Skeletal muscle tissue (tissue), 4 donors: ENCODE results near the gene DEFB125. TPM values are rescaled to one million over a fixed set of nuclear protein-coding genes. Genes with fewer than 3 reads are reported as not detected.

Source experiments
- H3K27ac ChIP-seq: one replicate; pipeline ENCODE4 v1.7.0; 2013; ENCODE audit warnings: mild to moderate bottlenecking, low read depth, low read length, inconsistent platforms
- H3K27me3 ChIP-seq, 3 donors: one replicate each; pipeline ENCODE4 v1.7.0; 2013; ENCODE audit warnings: low read length in 3 of 3; ENCODE audit not compliant: control insufficient read depth in 3 of 3, insufficient read depth in 3 of 3
- H3K36me3 ChIP-seq, 3 donors: one replicate each; pipeline ENCODE4 v1.7.0; 2013; ENCODE audit warnings: low read length in 3 of 3; ENCODE audit not compliant: control insufficient read depth in 3 of 3, insufficient read depth in 3 of 3
- H3K4me1 ChIP-seq, 3 donors: one replicate each; pipeline ENCODE4 v1.7.0; 2013; ENCODE audit warnings: low read length in 3 of 3, mild to moderate bottlenecking in 3 of 3; ENCODE audit not compliant: control insufficient read depth in 3 of 3, insufficient read depth in 3 of 3
- H3K4me3 ChIP-seq, 3 donors: one replicate each; pipeline ENCODE4 v1.7.0; 2013; ENCODE audit warnings: low read length in 3 of 3
- H3K9ac ChIP-seq, 3 donors: one replicate each; pipeline ENCODE4 v1.7.0; 2013; ENCODE audit warnings: low read length in 3 of 3, mild to moderate bottlenecking in 3 of 3, moderate library complexity in 2 of 3, low read depth in 1 of 3
- H3K9me3 ChIP-seq, 3 donors: one replicate each; pipeline ENCODE4 v1.7.0; 2013; ENCODE audit warnings: low read length in 3 of 3; ENCODE audit not compliant: control insufficient read depth in 3 of 3
- total RNA-seq: library from RNA; depleted of rRNA; stranded (reverse); fragments of >200 nt; gene quantifications from one replicate; pipeline ENCODE4 v1.2.3, GENCODE V29; 2014
- donor health status: Osteomylitis.

The DEFB125 gene, protein sequence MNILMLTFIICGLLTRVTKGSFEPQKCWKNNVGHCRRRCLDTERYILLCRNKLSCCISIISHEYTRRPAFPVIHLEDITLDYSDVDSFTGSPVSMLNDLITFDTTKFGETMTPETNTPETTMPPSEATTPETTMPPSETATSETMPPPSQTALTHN
- not detected for total RNA-seq

DNA sequence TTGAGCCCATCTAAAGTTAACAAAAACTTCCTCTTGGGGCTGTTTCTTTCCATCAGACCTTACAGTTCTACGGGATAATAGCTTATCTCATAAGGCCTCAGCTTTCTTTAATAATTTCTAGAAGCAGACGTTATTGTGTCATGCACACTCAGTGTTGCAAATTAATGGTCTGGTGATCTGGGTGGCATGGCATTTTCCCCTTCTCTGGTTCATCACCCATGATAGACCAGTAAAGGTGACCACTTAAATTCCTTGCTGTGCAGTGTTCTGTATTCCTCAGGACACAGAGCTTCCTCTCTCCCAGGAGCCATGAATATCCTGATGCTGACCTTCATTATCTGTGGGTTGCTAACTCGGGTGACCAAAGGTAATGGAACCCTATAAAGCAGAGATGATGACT lies at the start of gene DEFB125:
TSS of gene DEFB125 (plus strand) at position 272 of the 400 bp plus-strand sequence. CDS start at position 310, 38 bp downstream.
- Histone ChIP-seq H3K36me3 (no peaks in the 10 kb centered on the region), H3K27ac (no peak within 1 kb of the TSS), H3K27me3 (no peaks in the 10 kb centered on the region), H3K9me3 (no peaks in the 10 kb centered on the region), H3K4me1 (no peaks in the 10 kb centered on the region), H3K9ac (no peak within 1 kb of the TSS), H3K4me3 (no peak within 1 kb of the TSS)

DNA sequence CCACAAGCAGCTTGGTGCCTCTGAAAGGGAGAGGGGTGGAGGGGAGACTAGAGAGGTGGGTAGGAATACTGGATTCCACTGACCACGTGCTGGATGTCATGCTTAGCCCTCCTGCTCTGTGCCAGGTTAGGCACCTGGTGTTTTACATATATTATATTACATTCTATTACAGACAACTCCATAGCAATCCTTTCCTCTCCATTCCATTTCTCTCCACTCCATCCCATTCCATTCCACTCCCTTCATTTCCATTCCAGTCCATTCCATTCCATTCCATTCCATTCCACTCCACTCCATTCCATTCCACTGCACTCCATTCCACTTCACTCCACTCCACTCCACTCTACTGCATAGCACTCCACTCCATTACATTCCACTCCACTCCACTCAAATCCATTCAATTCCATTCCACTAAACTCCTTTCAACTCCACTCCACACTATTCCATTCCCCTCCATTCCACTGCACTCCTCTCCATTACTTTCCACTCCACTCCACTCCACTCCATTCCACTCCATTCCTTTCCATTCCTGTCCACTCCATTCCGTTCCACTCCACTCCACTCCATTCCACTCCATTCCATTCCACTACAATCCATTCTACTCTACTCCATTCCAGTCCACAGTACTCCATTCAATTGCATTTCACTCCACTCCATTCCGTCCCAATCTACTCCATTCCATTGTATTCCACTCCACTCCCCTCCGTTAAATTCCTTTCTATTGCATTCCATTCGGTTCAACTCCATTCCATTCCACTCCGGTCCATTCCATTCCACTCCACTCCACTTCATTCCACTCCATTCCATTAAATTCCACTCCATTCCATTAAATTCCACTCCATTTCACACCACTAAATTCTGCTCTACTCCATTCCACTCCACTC lies 27.2 kb upstream of the DEFB125 start:
- H3K4me3 ChIP-seq = no peak overlapping the region
- no peak overlapping the region for H3K27ac ChIP-seq
- H3K36me3 ChIP-seq = no peaks in the 10 kb centered on the region
- H3K9me3 ChIP-seq = peaks cover 0 to 14% (median 14%) of the 10 kb centered on the region in 3 donors
- H3K27me3 ChIP-seq = no peaks in the 10 kb centered on the region
- H3K4me1 ChIP-seq = no peaks in the 10 kb centered on the region
- no peak overlapping the region for H3K9ac ChIP-seq

DNA sequence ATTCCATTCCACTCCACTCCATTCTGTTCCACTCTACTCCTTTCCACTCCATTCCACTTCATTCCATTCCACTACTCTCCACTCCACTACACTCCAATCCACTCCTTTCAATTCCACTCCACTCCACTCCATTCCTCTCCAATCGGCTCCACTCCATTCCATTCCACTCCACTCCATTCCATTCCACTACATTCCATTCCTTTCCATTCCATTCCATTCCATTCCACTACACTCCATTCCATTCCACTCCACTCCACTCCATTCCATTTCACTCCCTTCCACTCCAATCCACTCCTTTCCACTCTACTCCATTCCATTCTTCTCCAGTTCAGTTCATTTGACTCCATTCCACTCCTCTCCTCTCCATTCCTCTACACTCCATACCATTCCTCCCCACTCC lies 26.2 kb upstream of the DEFB125 start:
- Histone ChIP-seq H3K9ac (no peak overlapping the region), H3K27ac (no peak overlapping the region), H3K9me3 (peaks cover 0 to 14% (median 14%) of the 10 kb centered on the region in 3 donors), H3K4me1 (no peaks in the 10 kb centered on the region), H3K4me3 (no peak overlapping the region), H3K36me3 (no peaks in the 10 kb centered on the region), H3K27me3 (peaks cover 0 to 1% (median 0%) of the 10 kb centered on the region in 3 donors)

DNA sequence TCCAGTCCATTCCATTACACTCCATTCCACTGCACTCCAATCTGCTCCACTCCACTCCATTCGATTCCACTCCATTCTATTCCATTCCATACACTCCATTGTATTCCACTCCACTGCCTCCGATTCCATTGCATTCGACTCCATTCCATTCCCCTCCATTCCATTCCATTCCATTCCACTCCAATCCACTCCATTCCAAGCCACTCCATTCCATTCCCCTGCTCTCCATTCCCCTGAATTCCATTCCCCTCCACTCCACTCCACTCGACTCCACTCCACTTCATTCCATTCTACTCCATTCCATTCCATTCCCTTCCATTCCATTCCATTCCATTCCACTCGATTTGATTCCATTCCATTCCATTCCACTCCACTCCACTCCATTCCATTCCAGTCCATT lies 25.7 kb upstream of the DEFB125 start:
- H3K9ac ChIP-seq = no peak overlapping the region

DNA sequence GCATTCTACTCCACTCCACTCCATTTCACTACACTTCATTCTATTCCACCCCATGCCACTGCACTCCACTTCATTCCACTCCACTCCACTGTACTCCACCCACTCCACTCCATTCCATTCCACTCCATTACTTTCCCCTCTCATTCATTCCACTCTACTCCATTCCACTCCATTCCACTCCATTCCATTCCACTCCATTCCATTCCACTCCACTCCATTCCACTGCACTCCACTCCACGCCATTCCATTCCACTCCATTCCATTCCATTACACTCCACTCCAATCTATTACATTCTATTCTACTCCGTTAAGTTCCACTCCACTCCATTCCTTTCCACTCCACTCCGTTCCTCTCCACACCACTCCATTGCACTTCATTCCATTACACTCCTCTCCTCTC lies 25.0 kb upstream of the DEFB125 start:
- no peak overlapping the region for H3K27ac ChIP-seq
- no peaks in the 10 kb centered on the region for H3K4me1 ChIP-seq
- peaks cover 0 to 14% (median 14%) of the 10 kb centered on the region in 3 donors for H3K9me3 ChIP-seq
- no peaks in the 10 kb centered on the region for H3K36me3 ChIP-seq
- peaks cover 0 to 11% (median 0%) of the 10 kb centered on the region in 3 donors for H3K27me3 ChIP-seq
- no peak overlapping the region for H3K9ac ChIP-seq
- H3K4me3 ChIP-seq = no peak overlapping the region

More for the DNA sequence above, 25.7 kb upstream of the DEFB125 start:
- no peaks in the 10 kb centered on the region for H3K36me3 ChIP-seq
- H3K4me3 ChIP-seq = no peak overlapping the region
- peaks cover 0 to 6% (median 0%) of the 10 kb centered on the region in 3 donors for H3K27me3 ChIP-seq
- no peaks in the 10 kb centered on the region for H3K4me1 ChIP-seq
- peaks cover 0 to 14% (median 14%) of the 10 kb centered on the region in 3 donors for H3K9me3 ChIP-seq
- H3K27ac ChIP-seq = no peak overlapping the region

DNA sequence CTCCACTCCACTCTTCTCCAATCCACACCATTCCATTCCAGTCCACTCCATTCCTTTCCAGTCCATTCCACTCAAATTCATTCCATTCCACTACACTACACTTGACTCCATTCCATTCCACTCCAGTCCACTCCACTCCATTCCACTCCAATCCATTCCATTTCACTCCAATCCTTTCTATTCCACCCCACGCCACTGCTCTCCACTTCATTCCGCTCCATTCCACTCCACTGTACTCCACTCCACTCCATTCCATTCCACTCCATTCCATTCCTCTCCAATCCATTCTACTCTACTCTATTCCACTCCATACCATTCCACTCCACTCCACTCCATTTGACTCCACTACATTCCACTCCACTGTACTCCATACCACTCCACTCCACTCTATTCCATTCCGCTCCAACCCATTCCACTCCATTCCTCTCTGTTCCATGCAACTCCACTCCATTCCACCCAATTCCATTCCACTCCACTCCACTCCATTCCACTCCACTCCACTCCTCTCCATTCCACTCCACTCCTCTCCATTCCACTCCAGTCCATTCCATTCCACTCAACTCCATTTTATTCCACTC lies 23.4 kb upstream of the DEFB125 start:
- H3K9me3 ChIP-seq = peaks cover 0 to 14% (median 14%) of the 10 kb centered on the region in 3 donors
- H3K9ac ChIP-seq = no peak overlapping the region
- H3K4me3 ChIP-seq = no peak overlapping the region
- H3K27me3 ChIP-seq = peaks cover 0 to 13% (median 0%) of the 10 kb centered on the region in 3 donors
- H3K4me1 ChIP-seq = no peaks in the 10 kb centered on the region
- no peak overlapping the region for H3K27ac ChIP-seq
- H3K36me3 ChIP-seq = no peaks in the 10 kb centered on the region

DNA sequence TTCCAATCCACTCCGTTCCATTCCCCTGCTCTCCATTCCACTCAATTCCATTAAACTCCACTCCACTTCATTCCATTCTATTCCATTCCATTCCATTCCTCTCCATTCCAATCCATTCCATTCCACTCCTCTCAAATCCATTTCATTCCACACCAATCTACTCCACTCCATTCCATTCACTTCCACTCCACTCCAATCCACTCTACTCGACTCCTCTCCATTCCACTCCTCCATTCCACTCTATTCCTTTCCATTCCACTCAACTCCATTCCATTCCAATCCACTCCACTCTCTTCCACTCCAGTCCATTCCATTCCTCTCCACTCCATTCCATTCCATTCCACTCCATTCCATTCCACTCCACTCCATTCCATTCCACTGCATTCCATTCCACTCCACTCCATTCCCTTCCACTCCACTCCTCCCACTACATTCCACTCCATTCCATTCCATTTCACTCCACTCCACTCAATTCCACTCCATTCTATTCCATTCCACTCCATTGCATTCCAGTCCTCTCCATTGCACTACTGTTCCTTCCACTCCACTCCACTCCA lies 22.6 kb upstream of the DEFB125 start:
- Histone ChIP-seq H3K27me3 (peaks cover 0 to 14% (median 0%) of the 10 kb centered on the region in 3 donors), H3K4me3 (no peak overlapping the region), H3K9ac (no peak overlapping the region), H3K27ac (no peak overlapping the region), H3K4me1 (no peaks in the 10 kb centered on the region), H3K9me3 (peaks cover 0 to 14% (median 14%) of the 10 kb centered on the region in 3 donors), H3K36me3 (no peaks in the 10 kb centered on the region)

DNA sequence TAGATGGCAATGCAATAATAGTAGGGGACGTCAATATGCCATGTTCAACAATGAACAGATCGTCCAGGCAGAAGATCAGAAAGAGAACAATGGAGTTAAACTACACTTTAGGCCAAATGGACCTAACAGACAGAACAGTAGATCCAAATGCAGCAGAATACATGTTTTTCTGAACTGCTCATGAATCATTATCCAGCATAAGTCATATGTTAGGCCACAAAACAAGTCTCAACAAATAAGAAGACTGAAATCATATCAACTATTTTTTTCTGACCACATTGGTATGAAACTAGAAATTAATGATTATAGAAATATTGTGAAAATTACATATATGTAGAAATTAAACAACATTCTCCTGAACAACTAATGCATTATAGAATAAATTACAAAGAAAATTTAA lies 10.2 kb upstream of the DEFB125 start:
- no peak overlapping the region for H3K9ac ChIP-seq
- H3K9me3 ChIP-seq = peaks cover 0 to 5% (median 0%) of the 10 kb centered on the region in 3 donors
- H3K27ac ChIP-seq = no peak overlapping the region
- peaks cover 0 to 3% (median 0%) of the 10 kb centered on the region in 3 donors for H3K27me3 ChIP-seq
- no peaks in the 10 kb centered on the region for H3K4me1 ChIP-seq
- no peaks in the 10 kb centered on the region for H3K36me3 ChIP-seq
- no peak overlapping the region for H3K4me3 ChIP-seq

DNA sequence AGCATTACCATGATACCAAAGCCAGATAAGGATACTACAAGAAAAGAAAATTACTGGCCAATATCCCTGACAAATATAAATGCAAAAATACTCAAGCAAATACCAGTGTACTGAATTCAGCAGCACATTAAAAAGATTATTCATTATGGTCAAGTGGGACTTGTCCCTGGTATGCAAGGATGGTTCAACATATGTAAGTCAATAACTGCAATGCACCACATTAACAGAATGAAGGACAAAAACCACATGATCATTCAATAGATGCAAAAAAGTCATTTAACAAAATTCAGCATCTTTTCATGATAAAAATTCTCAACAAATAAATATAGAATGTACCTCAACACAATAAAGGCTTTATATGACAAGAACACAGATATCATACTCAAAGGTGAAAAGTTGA lies 9.1 kb upstream of the DEFB125 start:
- Histone ChIP-seq H3K27ac (no peak overlapping the region), H3K27me3 (peaks cover 0 to 3% (median 0%) of the 10 kb centered on the region in 3 donors), H3K4me1 (no peaks in the 10 kb centered on the region), H3K9ac (no peak overlapping the region), H3K4me3 (no peak overlapping the region), H3K36me3 (no peaks in the 10 kb centered on the region), H3K9me3 (peaks cover 0 to 5% (median 0%) of the 10 kb centered on the region in 3 donors)
